GM23248 (cell line): ENCODE measurements around the gene LUC7L3. TPM values are rescaled to one million over a fixed set of nuclear protein-coding genes. Genes with fewer than 3 reads are reported as not detected.

Experiments
- DNase-seq: peaks from one replicate; pipeline ENCODE4 v3.0.0-alpha.2; 2015
- H2AFZ ChIP-seq: fragments of 200-600 bp; sonication (generic); 2 replicates; pipeline ENCODE4 v1.6.1; 2016; ENCODE audit warnings: antibody characterized with exemption
- H3F3A ChIP-seq: fragments of 200-600 bp; sonication (generic); 2 replicates; pipeline ENCODE4 v1.6.1; 2016; ENCODE audit warnings: mild to moderate bottlenecking, antibody characterized with exemption, mixed run types; ENCODE audit not compliant: insufficient read depth
- H3K27ac ChIP-seq: fragments of 200-600 bp; sonication (generic); 2 replicates; pipeline ENCODE4 v1.5.1; 2016; ENCODE audit warnings: mild to moderate bottlenecking
- H3K27me3 ChIP-seq: fragments of 200-600 bp; sonication (generic); replicated peaks from 2 replicates; pipeline ENCODE4 v1.6.1; 2016; ENCODE audit warnings: mild to moderate bottlenecking; ENCODE audit not compliant: insufficient read depth
- H3K36me3 ChIP-seq: fragments of 200-600 bp; sonication (generic); 2 replicates; pipeline ENCODE4 v1.6.1; 2016; ENCODE audit warnings: low read depth, mild to moderate bottlenecking
- H3K4me1 ChIP-seq: fragments of 200-600 bp; sonication (generic); 2 replicates; pipeline ENCODE4 v1.6.1; 2016; ENCODE audit warnings: mild to moderate bottlenecking; ENCODE audit not compliant: insufficient read depth
- H3K4me2 ChIP-seq: fragments of 200-600 bp; sonication (generic); one replicate; pipeline ENCODE4 v1.6.1; 2016; ENCODE audit warnings: mild to moderate bottlenecking; ENCODE audit not compliant: unreplicated experiment
- H3K4me3 ChIP-seq: fragments of 200-600 bp; sonication (generic); 2 replicates; pipeline ENCODE4 v1.5.1; 2016; ENCODE audit warnings: mild to moderate bottlenecking
- H3K79me2 ChIP-seq: fragments of 200-600 bp; sonication (generic); 2 replicates; pipeline ENCODE4 v1.6.1; 2016; ENCODE audit warnings: mild to moderate bottlenecking; ENCODE audit not compliant: insufficient read depth
- H3K9ac ChIP-seq: fragments of 200-600 bp; sonication (generic); 2 replicates; pipeline ENCODE4 v1.6.1; 2016; ENCODE audit warnings: mild to moderate bottlenecking
- H3K9me2 ChIP-seq: fragments of 200-600 bp; sonication (generic); 2 replicates; pipeline ENCODE4 v1.6.1; 2016; ENCODE audit warnings: mixed run types, mild to moderate bottlenecking, moderate library complexity; ENCODE audit not compliant: insufficient read depth
- H3K9me3 ChIP-seq: fragments of 200-600 bp; sonication (generic); one replicate; pipeline ENCODE4 v1.6.1; 2017; ENCODE audit warnings: low read depth
- H4K20me1 ChIP-seq: fragments of 200-600 bp; sonication (generic); 2 replicates; pipeline ENCODE4 v1.6.0; 2016; ENCODE audit not compliant: insufficient read depth
- EZH2 ChIP-seq: fragments of 200-600 bp; sonication (generic); IDR thresholded peaks from 2 replicates; pipeline ENCODE4 v1.6.1; 2018; ENCODE audit warnings: antibody characterized with exemption, mild to moderate bottlenecking; ENCODE audit not compliant: insufficient read depth, poor library complexity, severe bottlenecking
- EZH2phosphoT487 ChIP-seq: fragments of 200-600 bp; sonication (generic); IDR thresholded peaks from 2 replicates; pipeline ENCODE4 v1.6.1; 2018; ENCODE audit warnings: antibody characterized with exemption, moderate library complexity, mild to moderate bottlenecking, low read depth; ENCODE audit not compliant: insufficient read depth
- WGBS, 2 experiments: methylation state at CpG; one replicate each; pipeline ENCODE4 v1.1.6; 2015 to 2017; ENCODE audit warnings: low lambda C conversion rate in 2 of 2, low coverage in 1 of 2; ENCODE audit errors: missing lambda C conversion rate in 2 of 2; 5-methylcytosine and 5-hydroxymethylcytosine counted together
- in situ Hi-C: fragments of 300-500 bp; cut with MboI; formaldehyde crosslinking; loops from 2 replicates; pipeline ENCODE4 v1.15.0; 2020
- polyA plus RNA-seq: library from polyadenylated mRNA; unstranded; fragments of >200 nt; fragmentation: Nextera tagmentation; extraction: Ambion mirVana; gene quantifications from 2 replicates; pipeline ENCODE4 v1.2.1, GENCODE V29; 2016
- total RNA-seq: library from RNA; depleted of rRNA; stranded (reverse); fragments of >200 nt; shearing (Covaris generic); gene quantifications from 2 replicates; pipeline ENCODE4 v1.2.3, GENCODE V29; 2014

Gene LUC7L3
- total and polyA plus RNA-seq, 2 experiments from 2014 or later, result 59.1 to 138 TPM

- H4K20me1 ChIP-seq, result no peaks in the 10 kb centered on the region
- no peak overlapping the region for H3K9ac ChIP-seq
- H3K9me2 ChIP-seq, result no peaks in the 10 kb centered on the region
- in situ Hi-C loops, result no loop called here
- H3K27me3 ChIP-seq, result no peaks in the 10 kb centered on the region
- no peaks in the 10 kb centered on the region for H3K79me2 ChIP-seq
- DNase-seq, result no peak
- no peaks in the 10 kb centered on the region for H3K9me3 ChIP-seq
- no peak overlapping the region for H2AFZ ChIP-seq
- no peaks in the 10 kb centered on the region for H3K36me3 ChIP-seq
- H3K4me1 ChIP-seq, result peaks cover 37% of the 10 kb centered on the region
- H3K4me3 ChIP-seq, result no peak overlapping the region
- H3F3A ChIP-seq, result peaks cover 24% of the 10 kb centered on the region
- H3K27ac ChIP-seq, result no peak overlapping the region
- 92 to 98% methylated on average over 1 of the region's 1 CpG for WGBS, 2 experiments
- TF ChIP-seq EZH2, result no peak
- TF ChIP-seq EZH2phosphoT487, result no peak
- no peak overlapping the region for H3K4me2 ChIP-seq
Observed at GRCh38 chr17:50685334-50685665, 34.1 kb upstream of the LUC7L3 start.

GRCh38 chr17:50685691-50686493, 33.5 kb upstream of the LUC7L3 start:
- no peaks in the 10 kb centered on the region for H4K20me1 ChIP-seq
- H3K36me3 ChIP-seq, result no peaks in the 10 kb centered on the region
- H3K9ac ChIP-seq, result no peak overlapping the region
- no peaks in the 10 kb centered on the region for H3K9me3 ChIP-seq
- H3K79me2 ChIP-seq, result no peaks in the 10 kb centered on the region
- H3K27me3 ChIP-seq, result no peaks in the 10 kb centered on the region
- H3K4me1 ChIP-seq, result peaks cover 35% of the 10 kb centered on the region
- H3F3A ChIP-seq, result peaks cover 28% of the 10 kb centered on the region
- H3K27ac ChIP-seq, result peak overlapping the region; percentile 50; the same call in 1 of the 2 replicates
- peak overlapping the region; percentile 43 for H3K4me2 ChIP-seq
- H2AFZ ChIP-seq, result peak overlapping the region; percentile 36; the same call in 1 of the 2 replicates
- no peak for TF ChIP-seq EZH2
- no peak for TF ChIP-seq EZH2phosphoT487
- in situ Hi-C loops, result no loop called here
- H3K9me2 ChIP-seq, result no peaks in the 10 kb centered on the region
- no peak for DNase-seq
- WGBS, 2 experiments, result 72 to 74% methylated on average over 17 of the region's 17 CpGs
- H3K4me3 ChIP-seq, result peak overlapping the region; percentile 25; the same call in 1 of the 2 replicates

- in situ Hi-C loops, result no loop called here
- H3K4me3 ChIP-seq, result peak overlapping the region; percentile 25
- H3K79me2 ChIP-seq, result no peaks in the 10 kb centered on the region
- H3K36me3 ChIP-seq, result no peaks in the 10 kb centered on the region
- DNase-seq, result peak; percentile 90
- TF ChIP-seq EZH2 (no peak), EZH2phosphoT487 (no peak)
- 2 to 5% methylated on average over 14 of the region's 14 CpGs for WGBS, 2 experiments
- H3K4me1 ChIP-seq, result peaks cover 36% of the 10 kb centered on the region
- peaks cover 35% of the 10 kb centered on the region for H3F3A ChIP-seq
- no peaks in the 10 kb centered on the region for H3K27me3 ChIP-seq
- no peaks in the 10 kb centered on the region for H4K20me1 ChIP-seq
- H3K9ac ChIP-seq, result peak overlapping the region; percentile 11; the same call in 1 of the 2 replicates
- no peaks in the 10 kb centered on the region for H3K9me3 ChIP-seq
- H2AFZ ChIP-seq, result peak overlapping the region; percentile 36
- H3K9me2 ChIP-seq, result no peaks in the 10 kb centered on the region
- peak overlapping the region; percentile 50 for H3K27ac ChIP-seq
- H3K4me2 ChIP-seq, result peak overlapping the region; percentile 43
Observed at GRCh38 chr17:50686494-50687199, 32.8 kb upstream of the LUC7L3 start.

- WGBS, 2 experiments, result 78 to 83% methylated on average over 15 to 16 of the region's 16 CpGs
- peak; percentile 55 for DNase-seq
- peak overlapping the region; percentile 43 for H3K4me2 ChIP-seq
- no peaks in the 10 kb centered on the region for H3K36me3 ChIP-seq
- H3K79me2 ChIP-seq, result no peaks in the 10 kb centered on the region
- H3K4me1 ChIP-seq, result peaks cover 44% of the 10 kb centered on the region
- H3K9me2 ChIP-seq, result no peaks in the 10 kb centered on the region
- H3F3A ChIP-seq, result peaks cover 43% of the 10 kb centered on the region
- H3K27me3 ChIP-seq, result no peaks in the 10 kb centered on the region
- H3K9ac ChIP-seq, result peak overlapping the region; percentile 11; the same call in 1 of the 2 replicates
- no peak overlapping the region for H3K4me3 ChIP-seq
- no peaks in the 10 kb centered on the region for H3K9me3 ChIP-seq
- H3K27ac ChIP-seq, result peak overlapping the region; percentile 50
- no peak for TF ChIP-seq EZH2
- TF ChIP-seq EZH2phosphoT487, result no peak
- H4K20me1 ChIP-seq, result no peaks in the 10 kb centered on the region
- peak overlapping the region; percentile 36; the same call in 1 of the 2 replicates for H2AFZ ChIP-seq
- in situ Hi-C loops, result no loop called here
Observed at GRCh38 chr17:50687200-50688066, 32.0 kb upstream of the LUC7L3 start.
